ENCODE data around the gene ADD3. TPM values are rescaled to one million over a fixed set of nuclear protein-coding genes. Genes with fewer than 3 reads are reported as not detected.

Gene ADD3
- total and polyA plus RNA-seq, 11 donors: 28.8 to 659 (median 97.1) TPM

- Histone ChIP-seq H3K4me1 (peaks cover 11 to 86% (median 70%) of the 10 kb centered on the region in 12 donors), H3K27me3 (no peaks in the 10 kb centered on the region), H3K9me3 (no peaks in the 10 kb centered on the region), H3K4me3 (peak overlapping the region in 5 of 12 donors; percentile 4 to 19 (median 8)), H3K27ac (peak overlapping the region in 9 of 12 donors; percentile 14 to 65 (median 43)), H3K36me3 (no peaks in the 10 kb centered on the region)
- WGBS, 4 donors: 23 to 34% (median 31%) methylated on average over 5 of the region's 5 CpGs
- TF ChIP-seq CTCF (IDR thresholded peaks at IDR 0.05) (no peak), POLR2A (IDR thresholded peaks at IDR 0.05) (no peak)
- ATAC-seq (peak in 1 of 4 donors; percentile 22), DNase-seq (no peak)
- intact Hi-C loops (cut with DNase I): no loop called here
Observed at GRCh38 chr10:110058212-110058611, 50.4 kb downstream of the ADD3 start.

GRCh38 chr10:110059925-110060324 is 52.1 kb downstream of the ADD3 start:
- WGBS, 4 donors: 14 to 26% (median 23%) methylated on average over 4 of the region's 4 CpGs
- Histone ChIP-seq H3K4me1 (peaks cover 15 to 97% (median 77%) of the 10 kb centered on the region in 12 donors), H3K27me3 (no peaks in the 10 kb centered on the region), H3K27ac (peak overlapping the region; percentile 2 to 65 (median 37)), H3K9me3 (no peaks in the 10 kb centered on the region), H3K4me3 (no peak overlapping the region), H3K36me3 (no peaks in the 10 kb centered on the region)
- TF ChIP-seq CTCF (IDR thresholded peaks at IDR 0.05) (no peak), POLR2A (IDR thresholded peaks at IDR 0.05) (no peak)
- no peak for DNase-seq
- intact Hi-C loops (cut with DNase I): loop anchor here in 1 of 10 donors (10.0 kb wide), 1 partner anchor 45 kb away; no protein-coding TSS in a partner anchor
- ATAC-seq: peak; percentile 11 to 73 (median 64)

GRCh38 chr10:110061687-110062086 is 53.9 kb downstream of the ADD3 start:
- intact Hi-C loops (cut with DNase I): loop anchor here in 1 of 10 donors (10.0 kb wide), 1 partner anchor 47 kb away; no protein-coding TSS in a partner anchor
- peaks cover 15 to 87% (median 70%) of the 10 kb centered on the region in 12 donors for H3K4me1 ChIP-seq
- no peaks in the 10 kb centered on the region for H3K27me3 ChIP-seq
- DNase-seq: no peak
- no peak overlapping the region for H3K27ac ChIP-seq
- 90 to 95% (median 94%) methylated on average over 3 of the region's 3 CpGs for WGBS, 4 donors
- no peaks in the 10 kb centered on the region for H3K36me3 ChIP-seq
- H3K4me3 ChIP-seq: no peak overlapping the region
- no peak for TF ChIP-seq CTCF (IDR thresholded peaks at IDR 0.05)
- no peak for TF ChIP-seq POLR2A (IDR thresholded peaks at IDR 0.05)
- no peaks in the 10 kb centered on the region for H3K9me3 ChIP-seq
- ATAC-seq: no peak

- DNase-seq: no peak
- Histone ChIP-seq H3K27ac (no peak overlapping the region), H3K4me3 (no peak overlapping the region), H3K4me1 (peaks cover 8 to 85% (median 69%) of the 10 kb centered on the region in 12 donors), H3K36me3 (no peaks in the 10 kb centered on the region), H3K27me3 (no peaks in the 10 kb centered on the region), H3K9me3 (no peaks in the 10 kb centered on the region)
- no peak for TF ChIP-seq CTCF (IDR thresholded peaks at IDR 0.05)
- no peak for TF ChIP-seq POLR2A (IDR thresholded peaks at IDR 0.05)
- no peak for ATAC-seq
- WGBS, 4 donors: 94 to 100% (median 96%) methylated on average over 2 of the region's 2 CpGs
- intact Hi-C loops (cut with DNase I): loop anchor here in 1 of 10 donors (10.0 kb wide), 1 partner anchor 50 kb away; no protein-coding TSS in a partner anchor
Observed at GRCh38 chr10:110065269-110065668, 57.5 kb downstream of the ADD3 start.

Measured in heart left ventricle (tissue), 16 donors.